Muscle of arm (tissue), 12 donors: ENCODE data around the gene SLTM. TPM values are rescaled to one million over a fixed set of nuclear protein-coding genes. Genes with fewer than 3 reads are reported as not detected.
"Not testable (repeated sequence)": the region's sequence is repeated elsewhere in the genome, so short reads cannot be mapped to it uniquely, and the experiment has no call there.

Experiments used
- DNase-seq: peaks from one replicate; pipeline ENCODE4 v3.0.0-alpha.2; 2013
- polyA plus RNA-seq, 12 donors: library from polyadenylated mRNA; unstranded; fragments of 120-200 nt; gene quantifications; one replicate each; pipeline ENCODE4 v1.2.1, GENCODE V29; 2013; ENCODE audit not compliant: insufficient read length in 12 of 12

SLTM gene
- polyA plus RNA-seq, 12 donors: 50.8 to 133 (median 72.8) TPM; not detected in 1

- no peak for DNase-seq
These were observed 53.2 kb downstream of the SLTM start for GRCh38 chr15:58880320-58880719.

- DNase-seq: no peak
These were observed 55.3 kb downstream of the SLTM start for GRCh38 chr15:58877999-58878825.

DNA sequence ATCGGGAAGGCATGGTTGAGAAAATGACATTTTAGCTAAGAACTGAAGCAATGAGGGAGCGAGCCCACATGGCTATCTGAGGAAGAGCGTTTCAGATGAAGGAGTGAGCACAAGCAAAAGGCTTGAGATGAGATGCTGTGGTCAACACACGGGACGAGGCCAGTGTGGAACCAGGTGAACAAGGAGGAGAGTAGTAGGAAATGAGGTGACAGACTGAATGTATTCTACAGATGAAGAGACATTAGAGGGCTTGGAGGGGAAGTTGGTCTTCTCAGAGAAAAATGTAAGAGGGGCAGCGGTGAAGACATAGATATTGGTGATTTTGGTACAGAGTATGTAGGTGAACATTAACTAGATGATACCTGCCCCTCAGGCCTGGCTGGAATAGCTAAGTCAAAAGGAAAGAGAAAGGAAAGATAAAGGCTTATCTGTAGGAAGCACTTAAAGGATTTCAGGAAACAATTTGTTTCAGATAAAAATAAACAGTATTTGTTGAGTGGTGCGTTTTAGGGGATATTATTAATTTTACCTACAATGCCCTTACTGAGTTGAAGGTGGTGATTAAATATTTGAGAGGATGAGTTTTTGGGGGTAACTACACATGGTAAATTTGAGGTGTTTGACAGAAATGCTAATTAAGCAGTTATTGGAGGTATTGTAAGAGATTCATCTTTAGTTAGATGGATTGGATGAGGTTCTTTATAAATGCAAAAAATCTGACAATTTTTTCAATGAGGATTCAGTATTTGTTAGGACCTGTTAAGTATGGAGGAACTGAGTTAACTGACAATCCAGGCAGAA lies 57.0 kb downstream of the SLTM start:
- DNase-seq: no peak

GRCh38 chr15:58875343-58875742 lies 58.1 kb downstream of the SLTM start:
- DNase-seq: no peak

DNA sequence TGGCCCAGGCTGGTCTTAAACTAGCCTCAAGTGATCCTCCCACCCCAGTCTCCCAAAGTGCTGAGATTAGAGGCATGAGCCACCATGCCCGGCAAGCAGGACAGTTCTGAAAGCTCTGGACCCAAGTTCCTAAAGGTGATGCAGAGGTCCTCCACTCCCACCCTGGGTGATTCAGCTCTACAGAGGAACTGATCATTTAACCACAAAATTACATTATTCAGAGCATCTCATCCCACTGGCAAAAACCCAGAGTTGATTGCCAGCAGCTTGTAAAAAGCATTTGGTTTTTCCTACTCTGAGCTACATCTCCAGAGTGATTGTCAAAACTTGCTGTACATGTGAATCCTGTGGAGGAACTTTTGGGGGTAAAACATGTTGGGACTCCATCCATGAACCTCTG lies 60.2 kb downstream of the SLTM start:
- DNase-seq: peak; percentile 5

DNA sequence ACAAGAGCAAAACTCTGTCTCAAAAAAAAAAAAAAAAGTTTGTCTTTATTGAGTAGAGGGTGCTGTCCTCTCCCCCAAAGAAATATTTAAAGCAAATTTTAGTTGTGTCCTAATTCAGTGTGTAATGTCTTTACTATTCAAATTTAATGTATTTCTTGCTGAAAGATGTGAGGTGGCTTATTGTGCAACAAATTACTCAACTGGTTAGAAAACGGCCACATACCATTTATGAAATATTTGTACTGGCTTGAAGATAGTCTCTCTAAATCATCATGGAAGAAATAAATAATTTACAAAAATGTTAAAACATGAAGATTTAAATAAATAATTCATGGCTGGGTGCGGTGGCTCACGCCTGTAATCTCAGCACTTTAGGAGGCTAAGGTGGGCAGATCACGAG lies 63.0 kb downstream of the SLTM start:
- DNase-seq: no peak

DNA sequence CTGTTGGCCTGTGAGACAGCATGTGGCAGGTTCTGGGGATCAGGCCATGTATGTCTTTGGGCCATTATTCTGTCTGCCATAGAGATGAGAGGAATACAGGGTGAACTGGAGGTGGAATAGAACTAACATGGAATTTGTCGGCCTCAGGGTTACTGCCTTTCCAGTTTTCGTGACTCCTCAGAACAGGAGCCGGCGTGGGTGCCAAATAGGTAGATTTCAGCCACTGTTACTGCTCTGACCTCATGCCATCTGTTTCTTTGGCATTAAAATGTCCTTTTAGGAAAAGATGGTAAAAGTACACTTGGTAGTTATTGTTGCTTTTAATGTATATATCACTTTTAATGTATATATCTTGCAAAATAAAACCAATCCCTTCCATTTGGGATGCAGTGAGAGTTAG lies 65.6 kb downstream of the SLTM start:
- DNase-seq: no peak

DNA sequence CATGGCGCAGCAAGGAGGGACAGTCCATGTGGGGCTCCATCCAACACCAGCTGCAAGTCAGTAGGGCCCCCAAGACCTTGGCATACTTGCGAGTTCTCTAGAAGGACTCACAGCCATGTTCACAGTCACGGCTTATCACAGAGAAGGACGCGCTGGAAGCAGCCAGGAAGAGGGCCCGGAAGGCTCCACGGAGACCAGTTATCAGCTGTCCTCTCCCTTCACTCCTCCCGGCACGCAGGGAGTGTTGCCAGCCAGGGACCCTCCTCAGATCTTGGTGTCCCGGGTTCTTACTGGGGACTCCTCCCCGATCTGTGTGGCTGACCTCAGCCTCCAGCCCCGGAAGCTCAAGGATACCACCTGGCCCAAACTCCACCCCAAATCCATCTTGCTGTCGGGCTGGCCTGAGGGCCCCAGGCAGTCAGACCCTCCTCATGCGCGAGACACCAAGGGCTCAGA lies 68.0 kb downstream of the SLTM start:
- DNase-seq: no peak

- peak; percentile 38 for DNase-seq
These were observed 68.7 kb downstream of the SLTM start for GRCh38 chr15:58864602-58865424.

DNA sequence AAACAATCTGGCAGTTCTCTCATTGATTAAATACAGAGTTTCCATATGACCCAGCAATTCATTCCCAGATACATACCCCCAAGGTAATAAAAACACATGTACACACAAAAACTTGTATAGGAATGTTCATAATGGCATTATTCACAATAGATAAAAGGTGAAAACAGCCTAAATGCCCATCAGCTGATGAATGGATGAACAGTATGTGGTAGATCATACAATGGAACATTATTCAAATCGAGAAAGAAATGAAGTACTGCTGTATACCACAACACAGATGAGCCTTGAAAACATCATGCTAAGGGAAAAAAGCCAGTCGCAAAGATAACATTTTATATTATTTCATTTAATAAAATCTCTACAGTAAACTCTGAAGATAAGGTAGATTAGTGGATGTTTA lies 71.2 kb downstream of the SLTM start:
- no peak for DNase-seq

DNA sequence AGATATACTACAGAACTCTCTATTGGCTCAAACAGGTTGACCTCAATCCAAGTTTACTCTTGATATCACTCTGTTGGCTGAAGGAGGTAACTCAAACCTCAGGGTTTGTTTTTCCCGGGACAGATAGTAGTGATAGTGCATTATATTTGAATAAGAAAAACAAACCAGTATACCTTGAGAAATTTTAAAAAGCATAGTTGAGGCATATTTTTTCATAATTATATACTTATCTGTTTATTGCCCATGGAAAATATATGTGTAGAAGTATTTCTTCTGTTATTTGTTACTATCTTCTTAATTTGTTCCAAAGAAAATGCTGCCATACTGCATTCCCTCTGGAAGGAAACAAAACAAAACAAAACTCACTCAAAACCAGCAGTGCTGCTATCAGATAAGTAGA lies 76.9 kb downstream of the SLTM start:
- DNase-seq: not testable (repeated sequence)

- no peak for DNase-seq
These were observed 77.4 kb downstream of the SLTM start for GRCh38 chr15:58856086-58856485.

GRCh38 chr15:58854593-58854992 lies 78.9 kb downstream of the SLTM start:
- DNase-seq: no peak

DNA sequence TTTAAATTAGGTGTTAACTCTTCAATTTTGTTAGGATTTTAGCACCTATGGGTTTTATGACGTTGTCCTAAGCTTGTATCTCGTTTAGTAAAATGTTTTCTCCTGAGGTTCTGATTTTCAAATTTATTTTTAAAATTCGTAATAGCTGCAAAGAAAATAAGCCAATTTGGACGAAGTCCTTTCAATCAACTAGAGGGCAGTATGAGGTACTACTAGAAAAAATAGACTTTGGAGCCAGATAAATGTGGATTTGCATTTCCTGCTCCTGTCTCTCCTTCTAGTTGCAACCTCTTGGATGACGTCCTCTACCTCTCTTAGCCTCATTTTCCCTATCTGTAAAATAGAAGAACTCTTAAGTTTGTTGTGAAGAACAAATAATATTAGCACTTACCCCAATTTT lies 81.1 kb downstream of the SLTM start:
- DNase-seq: no peak

DNA sequence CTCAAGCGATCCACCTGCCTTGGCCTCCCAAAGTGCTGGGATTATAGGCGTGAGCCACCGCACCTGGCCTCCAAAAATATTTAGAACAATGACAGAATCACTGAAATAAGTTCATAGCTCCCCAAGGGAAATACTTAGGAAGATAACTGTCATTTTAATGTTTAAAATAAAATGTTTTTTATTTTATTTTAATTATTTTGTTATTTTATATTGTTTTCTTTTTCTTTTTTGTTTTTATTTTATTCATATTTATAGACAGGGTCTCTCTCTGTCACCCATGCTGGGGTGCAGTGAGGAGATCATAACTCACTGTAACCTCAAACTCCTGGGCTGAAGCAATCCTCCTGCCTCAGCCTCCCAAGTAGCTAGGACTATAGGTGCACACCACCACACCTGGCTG lies 82.3 kb downstream of the SLTM start:
- not testable (repeated sequence) for DNase-seq

GRCh38 chr15:58842713-58843396 lies 90.6 kb downstream of the SLTM start:
- DNase-seq: no peak

GRCh38 chr15:58840048-58840447 lies 93.4 kb downstream of the SLTM start:
- DNase-seq: no peak

- no peak for DNase-seq
These were observed 94.0 kb downstream of the SLTM start for GRCh38 chr15:58839485-58839884.

DNA sequence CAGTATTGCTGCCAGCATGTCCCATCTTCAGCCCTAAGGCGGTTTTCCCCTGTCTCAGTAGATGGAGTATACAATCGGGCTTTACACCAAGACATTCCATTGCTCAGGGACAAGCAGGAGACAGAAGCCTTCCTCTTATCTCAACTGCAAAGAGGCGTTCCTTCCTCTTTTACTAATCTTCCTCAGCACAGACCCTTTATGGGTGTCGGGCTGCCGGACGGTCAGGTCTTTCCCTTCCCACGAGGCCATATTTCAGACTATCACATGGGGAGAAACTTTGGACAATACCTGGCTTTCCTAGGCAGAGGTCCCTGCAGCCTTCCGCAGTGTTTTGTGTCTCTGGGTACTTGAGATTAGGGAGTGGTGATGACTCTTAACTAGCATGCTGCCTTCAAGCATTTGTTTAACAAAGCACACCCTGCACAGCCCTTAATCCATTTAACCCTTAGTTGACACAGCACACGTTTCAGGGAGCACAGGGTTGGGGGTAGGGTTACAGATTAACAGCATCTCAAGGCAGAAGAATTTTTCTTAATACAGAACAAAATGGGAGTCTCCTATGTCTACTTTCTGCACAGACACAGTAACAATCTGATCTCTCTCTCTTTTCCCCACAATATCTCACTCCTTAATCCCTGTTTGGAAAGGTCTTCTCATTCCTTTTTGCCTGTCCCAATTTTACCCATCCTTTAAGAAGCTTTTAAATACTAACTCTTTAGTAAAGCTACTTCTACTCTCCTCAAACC lies 99.6 kb downstream of the SLTM start:
- DNase-seq: not testable (repeated sequence)

DNA sequence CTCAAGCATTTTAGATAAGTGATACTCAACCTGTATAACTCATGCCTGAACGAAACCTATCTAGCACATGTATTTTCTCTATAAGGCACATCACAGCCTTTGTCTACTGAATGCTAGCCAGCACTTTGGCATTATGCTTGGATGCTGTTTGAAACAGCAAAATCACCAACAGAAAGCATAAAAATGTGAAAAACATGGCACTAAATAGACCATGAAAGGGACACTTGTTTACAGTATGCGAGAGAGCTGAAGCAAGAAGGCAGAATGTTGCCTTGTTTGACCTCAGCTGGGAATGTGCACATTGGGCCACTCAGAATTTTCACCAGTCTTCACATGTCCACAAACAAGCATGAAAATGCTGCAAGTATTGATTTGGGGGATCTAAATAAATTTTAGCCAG lies 102.9 kb downstream of the SLTM start:
- no peak for DNase-seq
